H9 (cell line): ENCODE measurements around the gene COL28A1. TPM values are rescaled to one million over a fixed set of nuclear protein-coding genes. Genes with fewer than 3 reads are reported as not detected.
"Not testable (repeated sequence)": the region's sequence is repeated elsewhere in the genome, so short reads cannot be mapped to it uniquely, and the experiment has no call there.

ENCODE experiments used
- DNase-seq: peaks from one replicate; pipeline ENCODE4 v3.0.0-alpha.2; 2017
- H2AFZ ChIP-seq: one replicate; pipeline ENCODE4 v1.6.1; 2013; ENCODE audit warnings: mild to moderate bottlenecking, low read length, control low read depth, moderate library complexity
- H2AK5ac ChIP-seq: 2 replicates; pipeline ENCODE4 v1.6.1; 2013; ENCODE audit warnings: low read length, control low read depth, mixed read lengths; ENCODE audit not compliant: insufficient read length
- H2BK120ac ChIP-seq: one replicate; pipeline ENCODE4 v1.6.1; 2013; ENCODE audit warnings: low read depth, mild to moderate bottlenecking, low read length, control low read depth, inconsistent platforms; ENCODE audit not compliant: poor library complexity, severe bottlenecking
- H2BK12ac ChIP-seq: 2 replicates; pipeline ENCODE4 v1.6.1; 2013; ENCODE audit warnings: low read length, control low read depth, mixed read lengths, low read depth; ENCODE audit not compliant: insufficient read length
- H2BK15ac ChIP-seq: 2 replicates; pipeline ENCODE4 v1.6.1; 2013; ENCODE audit warnings: low read depth, low read length, control low read depth
- H2BK20ac ChIP-seq: one replicate; pipeline ENCODE4 v1.6.1; 2013; ENCODE audit warnings: low read depth, mild to moderate bottlenecking, low read length, control low read depth, inconsistent platforms; ENCODE audit not compliant: poor library complexity, severe bottlenecking
- H2BK5ac ChIP-seq: 2 replicates; pipeline ENCODE4 v1.6.1; 2013; ENCODE audit warnings: low read length, control low read depth, mixed read lengths; ENCODE audit not compliant: insufficient read length
- H3K14ac ChIP-seq: 2 replicates; pipeline ENCODE4 v1.6.1; 2013; ENCODE audit warnings: low read length, control low read depth; ENCODE audit not compliant: insufficient read depth
- H3K18ac ChIP-seq: 2 replicates; pipeline ENCODE4 v1.6.1; 2013; ENCODE audit warnings: low read depth, mild to moderate bottlenecking, mixed read lengths, low read length, control low read depth; ENCODE audit not compliant: insufficient read length
- H3K23ac ChIP-seq: 2 replicates; pipeline ENCODE4 v1.6.1; 2013; ENCODE audit warnings: low read length, control low read depth, mixed read lengths, low read depth; ENCODE audit not compliant: insufficient read length
- H3K23me2 ChIP-seq: 2 replicates; pipeline ENCODE4 v1.6.1; 2013; ENCODE audit warnings: low read depth, mild to moderate bottlenecking, mixed read lengths, low read length, control low read depth; ENCODE audit not compliant: insufficient read length, poor library complexity, severe bottlenecking
- H3K27ac ChIP-seq: 2 replicates; pipeline ENCODE4 v1.5.1; 2013; ENCODE audit warnings: low read length, control low read depth, mixed read lengths, low read depth; ENCODE audit not compliant: insufficient read length
- H3K27me3 ChIP-seq: 2 replicates; pipeline ENCODE4 v1.6.1; 2013; ENCODE audit warnings: low read length, control low read depth, inconsistent platforms; ENCODE audit not compliant: insufficient read depth
- H3K4ac ChIP-seq: 2 replicates; pipeline ENCODE4 v1.6.1; 2013; ENCODE audit warnings: low read depth, mild to moderate bottlenecking, control low read depth, inconsistent platforms, low read length, moderate library complexity
- H3K4me1 ChIP-seq: 2 replicates; pipeline ENCODE4 v1.6.1; 2013; ENCODE audit warnings: low read length, control low read depth, inconsistent platforms; ENCODE audit not compliant: insufficient read depth
- H3K4me2 ChIP-seq: 2 replicates; pipeline ENCODE4 v1.6.1; 2013; ENCODE audit warnings: low read length, control low read depth, mixed read lengths; ENCODE audit not compliant: insufficient read length, insufficient read depth
- H3K56ac ChIP-seq: 2 replicates; pipeline ENCODE4 v1.6.1; 2013; ENCODE audit warnings: low read depth, mild to moderate bottlenecking, mixed read lengths, low read length, control low read depth; ENCODE audit not compliant: insufficient read length
- H3K79me1 ChIP-seq: 2 replicates; pipeline ENCODE4 v1.6.1; 2013; ENCODE audit warnings: low read depth, mild to moderate bottlenecking, moderate library complexity, low read length, control low read depth, inconsistent platforms; ENCODE audit not compliant: insufficient read depth, poor library complexity, severe bottlenecking
- H3K79me2 ChIP-seq: 2 replicates; pipeline ENCODE4 v1.6.1; 2013; ENCODE audit warnings: low read length, control low read depth, inconsistent platforms; ENCODE audit not compliant: insufficient read depth
- H3K9ac ChIP-seq: 2 replicates; pipeline ENCODE4 v1.6.1; 2013; ENCODE audit warnings: low read length, control low read depth, mixed read lengths; ENCODE audit not compliant: insufficient read length; ENCODE audit errors: extremely low read depth
- H3K9me3 ChIP-seq: one replicate; pipeline ENCODE4 v1.6.1; 2013; ENCODE audit warnings: low read depth, low read length, inconsistent platforms; ENCODE audit not compliant: control insufficient read depth
- H3T11ph ChIP-seq: one replicate; pipeline ENCODE4 v1.6.1; 2013; ENCODE audit warnings: mild to moderate bottlenecking, low read length, control low read depth, inconsistent platforms
- H4K20me1 ChIP-seq: one replicate; pipeline ENCODE4 v1.6.1; 2013; ENCODE audit not compliant: control insufficient read depth, insufficient read length, insufficient read depth
- H4K5ac ChIP-seq: 2 replicates; pipeline ENCODE4 v1.6.1; 2013; ENCODE audit warnings: low read depth, mild to moderate bottlenecking, mixed read lengths, low read length, control low read depth; ENCODE audit not compliant: insufficient read length
- H4K8ac ChIP-seq: replicated peaks from 2 replicates; pipeline ENCODE4 v1.6.1; 2013; ENCODE audit warnings: low read length, control low read depth, mixed read lengths, low read depth; ENCODE audit not compliant: insufficient read length
- H4K91ac ChIP-seq: 2 replicates; pipeline ENCODE4 v1.6.1; 2013; ENCODE audit warnings: low read depth, mild to moderate bottlenecking, moderate library complexity, mixed read lengths, low read length, control low read depth; ENCODE audit not compliant: insufficient read length
- H3K27ac Mint-ChIP-seq, 3 experiments: 2 replicates in 2 of 3; 3 replicates in 1 of 3; pipeline ENCODE4 v1.8.0; 2020 to 2021; ENCODE audit warnings: mixed read lengths in 3 of 3, mild to moderate bottlenecking in 1 of 3, moderate library complexity in 1 of 3
- H3K27me3 Mint-ChIP-seq: 2 replicates; pipeline ENCODE4 v1.8.0; 2021; ENCODE audit warnings: low read depth, mild to moderate bottlenecking, moderate library complexity, mixed read lengths
- H3K36me3 Mint-ChIP-seq, 3 experiments: 2 replicates in 2 of 3; 3 replicates in 1 of 3; pipeline ENCODE4 v1.8.0; 2020 to 2021; ENCODE audit warnings: low read depth in 3 of 3, mixed read lengths in 3 of 3; ENCODE audit not compliant: insufficient read depth in 1 of 3
- H3K4me1 Mint-ChIP-seq, 2 experiments: 2 replicates each; pipeline ENCODE4 v1.8.0; 2020; ENCODE audit warnings: mixed read lengths in 2 of 2
- H3K4me3 Mint-ChIP-seq, 2 experiments: 2 replicates in 1 of 2; 3 replicates in 1 of 2; pipeline ENCODE4 v1.8.0; 2020 to 2021; ENCODE audit warnings: mild to moderate bottlenecking in 2 of 2, mixed read lengths in 2 of 2, moderate library complexity in 1 of 2
- H3K9me3 Mint-ChIP-seq, 2 experiments: 2 replicates in 1 of 2; 3 replicates in 1 of 2; pipeline ENCODE4 v1.8.0; 2020; ENCODE audit warnings: mild to moderate bottlenecking in 2 of 2, mixed read lengths in 2 of 2, moderate library complexity in 1 of 2
- CTCF ChIP-seq: fragments of 200-600 bp; sonication (generic); conservative IDR thresholded peaks from 3 replicates; pipeline ENCODE4 v1.8.0; 2021; ENCODE audit warnings: antibody characterized with exemption, mild to moderate bottlenecking
- WGBS: extraction: QIAGEN DNeasy Blood & Tissue Kit; methylation state at CpG from one replicate; pipeline ENCODE4 v1.1.7; 2013; ENCODE audit warnings: missing lambda C conversion rate, low lambda C conversion rate, mixed read lengths; ENCODE audit not compliant: insufficient read length; ENCODE audit errors: extremely low coverage; 5-methylcytosine and 5-hydroxymethylcytosine counted together
- total RNA-seq: library from RNA; stranded (reverse); gene quantifications from 2 replicates; pipeline ENCODE4 v1.2.1, GENCODE V29; 2021

COL28A1 gene
- total RNA-seq, 1 experiment from 2014 or later, result 0.66 TPM

- TF ChIP-seq CTCF, result no peak
Observed at GRCh38 chr7:7562736-7563135, 27.1 kb upstream of the COL28A1 start.

GRCh38 chr7:7561591-7561990 is 25.9 kb upstream of the COL28A1 start:
- not testable (repeated sequence) for H3K56ac ChIP-seq, H2BK20ac ChIP-seq, H3K27me3 ChIP-seq, H2BK12ac ChIP-seq, H3K4me1 Mint-ChIP-seq, H2BK5ac ChIP-seq, H2AK5ac ChIP-seq, H2BK120ac ChIP-seq, H3K9me3 ChIP-seq, H3K23ac ChIP-seq, H2BK15ac ChIP-seq, H3K4ac ChIP-seq, H3K27me3 Mint-ChIP-seq, H4K8ac ChIP-seq, H4K91ac ChIP-seq, H3K27ac Mint-ChIP-seq, H3K79me1 ChIP-seq, H2AFZ ChIP-seq, H3K14ac ChIP-seq, H4K5ac ChIP-seq, H3K4me2 ChIP-seq, H3T11ph ChIP-seq, H3K9ac ChIP-seq, H3K79me2 ChIP-seq, DNase-seq, H3K4me3 Mint-ChIP-seq, H3K27ac ChIP-seq, H3K18ac ChIP-seq, H3K23me2 ChIP-seq, H4K20me1 ChIP-seq, H3K4me1 ChIP-seq
- Mint-ChIP-seq H3K36me3 (peaks cover 7 to 35% (median 9%) of the 10 kb centered on the region in 3 experiments; a peak in 5 of 7 replicates), H3K9me3 (peaks cover 10 to 14% of the 10 kb centered on the region in 2 experiments)
- WGBS, result no CpG with 5 or more reads among the region's 5 CpGs

More at GRCh38 chr7:7562736-7563135, 27.1 kb upstream of the COL28A1 start:
- Histone ChIP-seq H3K4ac (no peak overlapping the region), H3K14ac (no peak overlapping the region), H3K27me3 (no peaks in the 10 kb centered on the region), H2BK12ac (no peak overlapping the region), H3K9ac (no peak overlapping the region), H3T11ph (no peak overlapping the region), H4K91ac (no peak overlapping the region), H4K8ac (no peak overlapping the region), H3K79me1 (no peaks in the 10 kb centered on the region), H4K20me1 (no peaks in the 10 kb centered on the region), H4K5ac (no peak overlapping the region), H2BK5ac (no peak overlapping the region), H2AK5ac (no peak overlapping the region), H3K27ac (no peak overlapping the region), H3K79me2 (no peaks in the 10 kb centered on the region), H2AFZ (no peak overlapping the region), H3K23ac (no peak overlapping the region), H3K4me1 (no peaks in the 10 kb centered on the region; the same call in 1 of the 2 replicates), H2BK120ac (no peak overlapping the region), H2BK15ac (no peak overlapping the region), H3K9me3 (no peaks in the 10 kb centered on the region), H3K56ac (no peak overlapping the region), H3K4me2 (no peak overlapping the region), H3K23me2 (peaks cover 3% of the 10 kb centered on the region), H3K18ac (no peak overlapping the region), H2BK20ac (no peak overlapping the region)
- no peaks in the 10 kb centered on the region for H3K4me1 Mint-ChIP-seq
- H3K27ac Mint-ChIP-seq, result no peak overlapping the region
- peaks cover 10% of the 10 kb centered on the region in 2 experiments for H3K9me3 Mint-ChIP-seq
- H3K27me3 Mint-ChIP-seq, result no peaks in the 10 kb centered on the region; the same call in 1 of the 2 replicates
- DNase-seq, result no peak
- H3K36me3 Mint-ChIP-seq, result peaks cover 3 to 31% (median 9%) of the 10 kb centered on the region in 3 experiments; a peak in 5 of 7 replicates
- no peak overlapping the region for H3K4me3 Mint-ChIP-seq
- WGBS, result no CpG with 5 or more reads among the region's 3 CpGs
